ENCODE measurements around the gene PROB1.

GRCh38 chr5:139363937-139364336 lies 31.0 kb downstream of the PROB1 start:
- TF ChIP-seq CTCF (IDR thresholded peaks at IDR 0.05; ENCODE audit: poor library complexity, severe bottlenecking) (no peak), REST (IDR thresholded peaks at IDR 0.05; ENCODE audit: borderline replicate concordance) (no peak), RAD21 (conservative IDR thresholded peaks at IDR 0.05) (no peak)
